Measurements from ENCODE around the gene TRIM67.

GRCh38 chr1:231151811-231152210 lies 10.0 kb upstream of the TRIM67 start:
- TF ChIP-seq POLR2A (IDR thresholded peaks at IDR 0.05; ENCODE audit: low read depth, low read length) = no peak
- TF ChIP-seq POLR2AphosphoS5 (IDR thresholded peaks at IDR 0.05; ENCODE audit: low read depth, low read length) = no peak
- no peak for TF ChIP-seq TAF1 (IDR thresholded peaks at IDR 0.05; ENCODE audit: borderline replicate concordance, low read depth, low read length)
